GM12864 (cell line): ENCODE measurements around the gene LRIG1.

Source experiments
- DNase-seq: peaks from one replicate; pipeline ENCODE4 v3.0.0-alpha.2; 2011; ENCODE audit warnings: low read depth
- H3K4me3 ChIP-seq: 2 replicates; pipeline ENCODE4 v1.5.1; 2011; ENCODE audit warnings: mild to moderate bottlenecking, low read depth, low read length, control low read depth
- TF ChIP-seq, protein P1 (sequence below): IDR thresholded peaks from 2 replicates; pipeline ENCODE4 v1.5.1; 2011; ENCODE audit warnings: low read depth, mild to moderate bottlenecking, moderate library complexity, low read length, control low read depth, inconsistent platforms; ENCODE audit errors: missing control alignments

Gene LRIG1

DNA sequence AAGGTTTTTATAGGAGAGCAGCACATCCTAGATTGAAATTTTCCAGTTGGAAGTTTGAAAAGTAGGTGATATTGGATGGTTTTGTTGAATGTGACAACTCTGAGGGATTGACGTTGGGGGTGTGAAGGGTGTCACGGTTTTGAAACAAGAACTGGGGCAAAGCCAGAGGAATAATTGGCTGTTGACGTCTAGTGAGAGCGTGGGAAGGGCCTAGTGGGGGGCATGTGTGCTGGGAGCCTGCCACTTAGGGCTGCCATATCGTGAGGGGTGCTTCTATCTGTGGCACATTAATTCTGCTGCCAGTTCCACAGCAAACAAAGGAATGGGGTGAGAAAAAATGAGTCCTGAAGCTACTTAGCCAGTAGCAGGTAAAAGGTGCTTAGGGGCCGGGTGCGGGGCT, 129.4 kb downstream of the LRIG1 start:
- TF ChIP-seq, protein P1, sequence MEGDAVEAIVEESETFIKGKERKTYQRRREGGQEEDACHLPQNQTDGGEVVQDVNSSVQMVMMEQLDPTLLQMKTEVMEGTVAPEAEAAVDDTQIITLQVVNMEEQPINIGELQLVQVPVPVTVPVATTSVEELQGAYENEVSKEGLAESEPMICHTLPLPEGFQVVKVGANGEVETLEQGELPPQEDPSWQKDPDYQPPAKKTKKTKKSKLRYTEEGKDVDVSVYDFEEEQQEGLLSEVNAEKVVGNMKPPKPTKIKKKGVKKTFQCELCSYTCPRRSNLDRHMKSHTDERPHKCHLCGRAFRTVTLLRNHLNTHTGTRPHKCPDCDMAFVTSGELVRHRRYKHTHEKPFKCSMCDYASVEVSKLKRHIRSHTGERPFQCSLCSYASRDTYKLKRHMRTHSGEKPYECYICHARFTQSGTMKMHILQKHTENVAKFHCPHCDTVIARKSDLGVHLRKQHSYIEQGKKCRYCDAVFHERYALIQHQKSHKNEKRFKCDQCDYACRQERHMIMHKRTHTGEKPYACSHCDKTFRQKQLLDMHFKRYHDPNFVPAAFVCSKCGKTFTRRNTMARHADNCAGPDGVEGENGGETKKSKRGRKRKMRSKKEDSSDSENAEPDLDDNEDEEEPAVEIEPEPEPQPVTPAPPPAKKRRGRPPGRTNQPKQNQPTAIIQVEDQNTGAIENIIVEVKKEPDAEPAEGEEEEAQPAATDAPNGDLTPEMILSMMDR = no peak
- H3K4me3 ChIP-seq = no peak overlapping the region
- no peak for DNase-seq

DNA sequence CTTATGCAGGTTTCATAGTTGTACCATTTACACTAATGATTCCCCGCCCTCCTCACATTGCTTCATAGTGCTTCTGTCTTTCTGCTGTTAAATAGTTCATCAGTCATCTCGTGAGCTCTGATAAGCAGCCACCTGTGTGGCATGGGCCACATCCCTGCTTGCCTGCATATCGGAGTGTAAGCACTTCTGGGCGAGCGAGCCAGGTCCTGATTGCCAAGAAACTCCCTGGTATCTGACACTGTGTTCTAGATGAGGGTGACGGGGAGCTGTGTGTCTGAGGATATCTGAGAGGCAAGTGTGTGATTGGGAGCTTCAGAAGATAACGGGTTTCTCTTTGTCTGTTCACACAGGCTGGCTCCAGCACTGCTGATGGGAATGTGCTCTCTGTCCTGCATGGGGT, 130.6 kb downstream of the LRIG1 start:
- TF ChIP-seq, protein P1 = no peak
- no peak overlapping the region for H3K4me3 ChIP-seq
- no peak for DNase-seq

- no peak for DNase-seq
- TF ChIP-seq, protein P1 = no peak
- H3K4me3 ChIP-seq = no peak overlapping the region
Observed at GRCh38 chr3:66367979-66368378, 132.8 kb downstream of the LRIG1 start.

DNA sequence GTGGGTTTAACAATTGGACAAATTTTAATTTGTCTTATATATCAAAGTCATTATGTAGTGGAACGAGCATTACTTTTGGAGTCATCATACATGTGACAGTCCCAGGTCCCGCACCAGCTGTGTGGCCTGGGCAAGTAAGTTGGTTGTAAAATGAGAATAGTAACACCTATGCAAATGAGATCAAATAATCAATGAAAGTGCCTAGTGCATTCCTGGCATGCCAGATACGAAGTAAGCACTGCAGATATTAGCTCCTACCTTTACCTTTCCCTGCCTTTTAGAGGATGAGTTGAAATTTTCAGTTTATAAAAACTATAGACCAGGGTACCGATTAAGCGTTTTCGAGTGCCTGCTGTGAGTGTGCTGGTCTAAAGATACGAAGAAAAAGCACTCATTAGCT, 134.1 kb downstream of the LRIG1 start:
- no peak for DNase-seq
- no peak overlapping the region for H3K4me3 ChIP-seq
- TF ChIP-seq, protein P1 = no peak

GRCh38 chr3:66365080-66365479, 135.7 kb downstream of the LRIG1 start:
- DNase-seq = no peak
- TF ChIP-seq, protein P1 = no peak
- H3K4me3 ChIP-seq = no peak overlapping the region

- TF ChIP-seq, protein P1 = no peak
- no peak overlapping the region for H3K4me3 ChIP-seq
- no peak for DNase-seq
Observed at GRCh38 chr3:66363148-66363547, 137.7 kb downstream of the LRIG1 start.

GRCh38 chr3:66362541-66362941, 138.3 kb downstream of the LRIG1 start:
- TF ChIP-seq, protein P1 = no peak
- H3K4me3 ChIP-seq = no peak overlapping the region
- DNase-seq = no peak
